Astrocyte of the cerebellum (primary cell): ENCODE results near the gene KIF17.

Source experiments
- DNase-seq: peaks from one replicate; pipeline ENCODE4 v3.0.0-alpha.2; 2011; ENCODE audit warnings: low read depth
- H3K4me3 ChIP-seq: 2 replicates; pipeline ENCODE4 v1.5.1; 2011; ENCODE audit warnings: mild to moderate bottlenecking, low read depth, low read length, moderate library complexity
- CTCF ChIP-seq: IDR thresholded peaks from 2 replicates; pipeline ENCODE4 v1.5.1; 2012; ENCODE audit warnings: low read length, low read depth, moderate library complexity, mild to moderate bottlenecking; ENCODE audit errors: missing control alignments
- in situ Hi-C: cut with HindIII; loops from 2 replicates; pipeline ENCODE4 v1.10.0; 2017; ENCODE audit warnings: low sequenced_read_pairs

The KIF17 gene

GRCh38 chr1:20724364-20725188, 6.8 kb upstream of the KIF17 start:
- TF ChIP-seq CTCF, result no peak

GRCh38 chr1:20723537-20724363, 5.9 kb upstream of the KIF17 start:
- TF ChIP-seq CTCF, result no peak
- no peak for DNase-seq
- H3K4me3 ChIP-seq, result no peak overlapping the region
- in situ Hi-C loops, result no loop called here

More at GRCh38 chr1:20724364-20725188, 6.8 kb upstream of the KIF17 start:
- in situ Hi-C loops, result no loop called here
- DNase-seq, result no peak
- H3K4me3 ChIP-seq, result no peak overlapping the region

- no peak overlapping the region for H3K4me3 ChIP-seq
- TF ChIP-seq CTCF, result no peak
- in situ Hi-C loops, result no loop called here
- DNase-seq, result no peak
Measured at GRCh38 chr1:20723159-20723536, 5.3 kb upstream of the KIF17 start.

- in situ Hi-C loops, result no loop called here
- no peak for TF ChIP-seq CTCF
- DNase-seq, result no peak
- H3K4me3 ChIP-seq, result no peak overlapping the region
Measured at GRCh38 chr1:20721117-20722061, 3.6 kb upstream of the KIF17 start.

GRCh38 chr1:20720631-20721091, 2.9 kb upstream of the KIF17 start:
- H3K4me3 ChIP-seq, result no peak overlapping the region
- DNase-seq, result no peak
- no peak for TF ChIP-seq CTCF
- in situ Hi-C loops, result no loop called here
